Measurements from ENCODE around the gene IFNGR1. TPM values are rescaled to one million over a fixed set of nuclear protein-coding genes. Genes with fewer than 3 reads are reported as not detected.

Gene IFNGR1
- 23.4 TPM for total RNA-seq (2021; ENCODE audit: unreplicated experiment)
- polyA plus RNA-seq (2012; ENCODE audit: insufficient read length), result 20.8 TPM
- percentile 73 among the genes with signal in this experiment for Bru-seq, nascent RNA
- percentile 73 among the genes with signal in this experiment for BruChase-seq, experiment 1, labeled RNA remaining after a 2-hour chase
- percentile 80 among the genes with signal in this experiment for BruChase-seq, experiment 2, labeled RNA remaining after a 6-hour chase
- long read RNA-seq, transcript IFNGR1-201 (7 exons, 2,139 nt), result major isoform, 54 of 63 reads
- long read RNA-seq, partial matches to known transcripts, result 2 of 63 reads
- long read RNA-seq, other reads (novel, unspliced or antisense), result 6 of 63 reads

DNA sequence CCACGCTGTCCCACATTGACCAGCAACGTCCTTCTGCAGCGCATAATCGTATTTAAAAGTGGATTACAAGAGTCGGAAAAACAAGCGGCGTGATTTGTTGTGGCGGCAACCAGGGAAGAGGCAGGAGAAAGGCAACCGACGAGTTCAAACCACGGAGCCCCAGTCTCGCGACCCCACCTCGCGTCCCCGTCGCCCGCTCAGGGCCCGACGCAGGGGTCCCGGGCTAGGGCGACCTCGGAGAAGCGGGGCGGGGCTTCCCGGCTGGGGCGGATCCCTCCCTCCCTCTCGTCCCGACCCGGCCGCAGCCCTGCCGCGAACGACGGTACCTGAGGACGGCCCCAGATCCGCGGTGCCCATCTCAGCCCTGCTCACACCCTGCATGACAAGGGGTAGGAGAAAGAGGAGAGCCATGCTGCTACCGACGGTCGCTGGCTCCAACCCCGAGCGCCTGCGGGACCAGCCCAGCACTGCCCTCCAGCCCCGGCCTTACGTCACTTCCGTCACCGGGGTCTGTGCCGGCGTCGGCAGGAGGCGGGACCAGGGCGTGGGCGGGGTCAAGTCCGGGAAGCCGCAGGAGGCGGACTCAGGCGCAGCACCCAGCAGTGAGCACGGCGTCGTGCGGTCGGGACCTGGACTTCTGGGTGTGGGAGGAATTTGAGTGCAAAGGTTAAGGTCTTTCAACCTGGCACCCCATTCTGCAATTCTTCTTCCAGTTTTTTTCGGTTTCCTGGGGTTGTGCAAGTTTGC, at the start of gene IFNGR1:
Gene IFNGR1, minus strand, starts transcription at position 469 of the 747 bp plus-strand sequence. Its CDS starts 58 bp downstream, at position 411.
- H3K36me3 ChIP-seq (ENCODE audit: control insufficient read depth, insufficient read depth, low read length), result no peaks in the 10 kb centered on the region; the same call in 1 of the 2 replicates
- intact Hi-C loops (cut with micrococcal nuclease; ENCODE audit: unreplicated experiment), result no loop called here
- POLR2A ChIA-PET, result no interaction called here
- no peaks in the 10 kb centered on the region for H3K9me3 ChIP-seq (ENCODE audit: control insufficient read depth, insufficient read depth, low read depth, low read length)
- no TSS peak for BruUV-seq (replicated peaks)
- H3K4me1 ChIP-seq (ENCODE audit: control insufficient read depth, insufficient read depth, low read length), result peaks cover 23% of the 10 kb centered on the region
- no peaks in the 10 kb centered on the region for H3K27me3 ChIP-seq (ENCODE audit: control insufficient read depth, insufficient read depth, low read length)
- H3K4me3 ChIP-seq (ENCODE audit: low read depth in 2 of 2, low read length in 2 of 2), result peak within 1 kb of the TSS; percentile 99
- peak; percentile 100 for ATAC-seq
- DNase-seq (ENCODE audit: low read depth, low spot score), result peak; percentile 50
- in situ Hi-C loops (cut with HindIII; ENCODE audit: low pct_unique_long_range_greater_than_20kb, low sequenced_read_pairs), result no loop called here
- CTCF ChIA-PET, result no interaction called here
- 0 out of 2 replicates have a peak, but pooled peaks have one; percentile 74 for TF ChIP-seq SIN3A (IDR thresholded peaks at IDR 0.05; ENCODE audit: borderline replicate concordance, insufficient read depth, low read depth, low read length)
- TF ChIP-seq, protein P1, sequence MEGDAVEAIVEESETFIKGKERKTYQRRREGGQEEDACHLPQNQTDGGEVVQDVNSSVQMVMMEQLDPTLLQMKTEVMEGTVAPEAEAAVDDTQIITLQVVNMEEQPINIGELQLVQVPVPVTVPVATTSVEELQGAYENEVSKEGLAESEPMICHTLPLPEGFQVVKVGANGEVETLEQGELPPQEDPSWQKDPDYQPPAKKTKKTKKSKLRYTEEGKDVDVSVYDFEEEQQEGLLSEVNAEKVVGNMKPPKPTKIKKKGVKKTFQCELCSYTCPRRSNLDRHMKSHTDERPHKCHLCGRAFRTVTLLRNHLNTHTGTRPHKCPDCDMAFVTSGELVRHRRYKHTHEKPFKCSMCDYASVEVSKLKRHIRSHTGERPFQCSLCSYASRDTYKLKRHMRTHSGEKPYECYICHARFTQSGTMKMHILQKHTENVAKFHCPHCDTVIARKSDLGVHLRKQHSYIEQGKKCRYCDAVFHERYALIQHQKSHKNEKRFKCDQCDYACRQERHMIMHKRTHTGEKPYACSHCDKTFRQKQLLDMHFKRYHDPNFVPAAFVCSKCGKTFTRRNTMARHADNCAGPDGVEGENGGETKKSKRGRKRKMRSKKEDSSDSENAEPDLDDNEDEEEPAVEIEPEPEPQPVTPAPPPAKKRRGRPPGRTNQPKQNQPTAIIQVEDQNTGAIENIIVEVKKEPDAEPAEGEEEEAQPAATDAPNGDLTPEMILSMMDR (IDR thresholded peaks at IDR 0.05), result no peak
- TF ChIP-seq POLR2AphosphoS5 (IDR thresholded peaks at IDR 0.05; ENCODE audit: low read depth, low read length), result peak; percentile 85
- TF ChIP-seq, protein P2, sequence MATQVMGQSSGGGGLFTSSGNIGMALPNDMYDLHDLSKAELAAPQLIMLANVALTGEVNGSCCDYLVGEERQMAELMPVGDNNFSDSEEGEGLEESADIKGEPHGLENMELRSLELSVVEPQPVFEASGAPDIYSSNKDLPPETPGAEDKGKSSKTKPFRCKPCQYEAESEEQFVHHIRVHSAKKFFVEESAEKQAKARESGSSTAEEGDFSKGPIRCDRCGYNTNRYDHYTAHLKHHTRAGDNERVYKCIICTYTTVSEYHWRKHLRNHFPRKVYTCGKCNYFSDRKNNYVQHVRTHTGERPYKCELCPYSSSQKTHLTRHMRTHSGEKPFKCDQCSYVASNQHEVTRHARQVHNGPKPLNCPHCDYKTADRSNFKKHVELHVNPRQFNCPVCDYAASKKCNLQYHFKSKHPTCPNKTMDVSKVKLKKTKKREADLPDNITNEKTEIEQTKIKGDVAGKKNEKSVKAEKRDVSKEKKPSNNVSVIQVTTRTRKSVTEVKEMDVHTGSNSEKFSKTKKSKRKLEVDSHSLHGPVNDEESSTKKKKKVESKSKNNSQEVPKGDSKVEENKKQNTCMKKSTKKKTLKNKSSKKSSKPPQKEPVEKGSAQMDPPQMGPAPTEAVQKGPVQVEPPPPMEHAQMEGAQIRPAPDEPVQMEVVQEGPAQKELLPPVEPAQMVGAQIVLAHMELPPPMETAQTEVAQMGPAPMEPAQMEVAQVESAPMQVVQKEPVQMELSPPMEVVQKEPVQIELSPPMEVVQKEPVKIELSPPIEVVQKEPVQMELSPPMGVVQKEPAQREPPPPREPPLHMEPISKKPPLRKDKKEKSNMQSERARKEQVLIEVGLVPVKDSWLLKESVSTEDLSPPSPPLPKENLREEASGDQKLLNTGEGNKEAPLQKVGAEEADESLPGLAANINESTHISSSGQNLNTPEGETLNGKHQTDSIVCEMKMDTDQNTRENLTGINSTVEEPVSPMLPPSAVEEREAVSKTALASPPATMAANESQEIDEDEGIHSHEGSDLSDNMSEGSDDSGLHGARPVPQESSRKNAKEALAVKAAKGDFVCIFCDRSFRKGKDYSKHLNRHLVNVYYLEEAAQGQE (IDR thresholded peaks at IDR 0.05; ENCODE audit: insufficient read depth in 1 of 2, low read depth in 2 of 2, low read length in 1 of 2), result 0 out of 4 replicates have a peak, but pooled peaks of 1 of the 2 experiments have one; percentile 44
- TF ChIP-seq TCF7L2 (IDR thresholded peaks at IDR 0.05; ENCODE audit: low read depth, low read length), result 0 out of 2 replicates have a peak, but pooled peaks have one; percentile 25
- H3K27ac ChIP-seq (ENCODE audit: low read length), result peak within 1 kb of the TSS; percentile 96

DNA sequence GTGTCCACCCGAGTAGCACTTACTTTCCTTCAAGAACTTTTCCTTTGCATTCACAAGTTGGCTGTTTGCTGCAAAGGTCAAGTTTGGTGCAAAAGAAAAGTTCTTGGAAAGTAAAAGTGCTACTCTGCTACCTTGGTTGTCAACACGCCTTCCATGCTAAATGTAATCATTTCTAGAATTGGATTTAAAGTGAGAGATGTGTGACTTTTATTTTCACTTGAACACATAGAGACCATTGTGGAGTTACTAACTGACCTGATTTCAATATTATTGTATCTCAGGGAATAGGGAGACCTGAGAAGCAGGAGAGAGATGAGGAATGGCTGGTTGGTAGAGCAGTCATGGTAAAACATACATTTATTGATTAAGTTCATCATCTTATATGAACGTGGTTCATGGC, 49.7 kb upstream of the IFNGR1 start:
- no peak overlapping the region for H3K27ac ChIP-seq (ENCODE audit: low read length)
- H3K36me3 ChIP-seq (ENCODE audit: control insufficient read depth, insufficient read depth, low read length), result no peaks in the 10 kb centered on the region
- no TSS peak for BruUV-seq (replicated peaks)
- H3K9me3 ChIP-seq (ENCODE audit: control insufficient read depth, insufficient read depth, low read depth, low read length), result no peaks in the 10 kb centered on the region
- CTCF ChIA-PET, result no interaction called here
- DNase-seq (ENCODE audit: low read depth, low spot score), result no peak
- no peak overlapping the region for H3K4me3 ChIP-seq (ENCODE audit: low read depth in 2 of 2, low read length in 2 of 2)
- intact Hi-C loops (cut with micrococcal nuclease; ENCODE audit: unreplicated experiment) (no loop called here), in situ Hi-C loops (cut with HindIII; ENCODE audit: low pct_unique_long_range_greater_than_20kb, low sequenced_read_pairs) (no loop called here)
- H3K4me1 ChIP-seq (ENCODE audit: control insufficient read depth, insufficient read depth, low read length), result no peaks in the 10 kb centered on the region
- 0 out of 2 replicates have a peak, but pooled peaks cover 4% of the 10 kb centered on the region for H3K27me3 ChIP-seq (ENCODE audit: control insufficient read depth, insufficient read depth, low read length)
- POLR2A ChIA-PET, result no interaction called here
- no peak for ATAC-seq
- TF ChIP-seq POLR2AphosphoS5 (IDR thresholded peaks at IDR 0.05; ENCODE audit: low read depth, low read length), result no peak
- TF ChIP-seq TCF7L2 (IDR thresholded peaks at IDR 0.05; ENCODE audit: low read depth, low read length), result no peak
